Heart left ventricle (tissue), 16 donors: Measurements from ENCODE around the gene OCRL. TPM values are rescaled to one million over a fixed set of nuclear protein-coding genes. Genes with fewer than 3 reads are reported as not detected.

Source experiments
- ATAC-seq, 4 donors: fragments of 200-7000 bp; cut with Tn5 transposase; one replicate each; pipeline ENCODE4 v1.9.1; 2020 to 2022; ENCODE audit warnings: moderate library complexity in 4 of 4, mild to moderate bottlenecking in 3 of 4, moderate number of reproducible peaks in 1 of 4
- DNase-seq, 5 donors: peaks; one replicate each; pipeline ENCODE4 v3.0.0-alpha.2; 2020
- H3K27ac ChIP-seq, 12 donors: fragments of 200-600 bp; sonication (generic) in 4 of 12; one replicate each; pipeline versions ENCODE4 v1.5.0 to v1.8.0; 2016 to 2022; ENCODE audit warnings: mild to moderate bottlenecking in 2 of 12
- H3K27me3 ChIP-seq, 9 donors: fragments of 200-600 bp; sonication (generic) in 2 of 9; one replicate each; pipeline versions ENCODE4 v1.5.1 to v1.8.0; 2016 to 2022; ENCODE audit warnings: mild to moderate bottlenecking in 3 of 9
- H3K36me3 ChIP-seq, 9 donors: fragments of 200-600 bp; sonication (generic) in 2 of 9; one replicate each; pipeline versions ENCODE4 v1.5.0 to v1.8.0; 2018 to 2022; ENCODE audit warnings: mild to moderate bottlenecking in 2 of 9
- H3K4me1 ChIP-seq, 12 donors: fragments of 200-600 bp; sonication (generic) in 4 of 12; one replicate each; pipeline versions ENCODE4 v1.5.0 to v1.8.0; 2016 to 2022; ENCODE audit warnings: mild to moderate bottlenecking in 3 of 12
- H3K4me3 ChIP-seq, 12 donors: fragments of 200-600 bp; sonication (generic) in 4 of 12; one replicate each; pipeline versions ENCODE4 v1.5.0 to v1.8.0; 2017 to 2022; ENCODE audit warnings: mild to moderate bottlenecking in 9 of 12, moderate library complexity in 4 of 12
- H3K9me3 ChIP-seq, 12 donors: fragments of 200-600 bp; sonication (generic) in 4 of 12; one replicate each; pipeline versions ENCODE4 v1.5.0 to v1.8.0; 2016 to 2022; ENCODE audit warnings: mild to moderate bottlenecking in 1 of 12
- POLR2A ChIP-seq, 2 donors: fragments of 450-650 bp; IDR thresholded peaks; one replicate each; pipeline ENCODE4 v1.6.1; 2017; ENCODE audit warnings: antibody characterized with exemption in 2 of 2, mild to moderate bottlenecking in 2 of 2, moderate library complexity in 2 of 2
- WGBS, 4 donors: extraction: QIAGEN DNeasy Blood & Tissue Kit in 2 of 4; methylation state at CpG; one replicate each; pipeline versions ENCODE4 v1.1.5 to v1.1.7; 2013 to 2018; 5-methylcytosine and 5-hydroxymethylcytosine counted together
- intact Hi-C, 10 donors: fragments of 100-400 bp; cut with DNase I; formaldehyde crosslinking; loops; one replicate each; pipeline versions ENCODE4 v1.11.1 to v1.14.2; 2022
- polyA plus RNA-seq, 2 donors: library from polyadenylated mRNA; stranded (reverse); fragments of 200-250 nt; gene quantifications; one replicate each; pipeline ENCODE4 v1.2.3, GENCODE V29; 2013
- total RNA-seq, 9 donors: library from RNA; depleted of rRNA in 2 of 9; stranded (reverse); fragments of >200 nt in 2 of 9; fragmentation: NEBNext Ultra II Directional in 3 of 9; extraction: Animal tissue kit (Norgen Biotek cat#: 25700) in 3 of 9; gene quantifications; one replicate each; pipeline versions ENCODE4 v1.1.0 to v1.2.4, GENCODE V29; 2016 to 2023
- TF ChIP-seq, protein P1 (sequence below), 12 donors: fragments of 200-600 bp; sonication (generic) in 4 of 12; IDR thresholded peaks; one replicate each; pipeline versions ENCODE4 v1.5.0 to v1.8.0; 2018 to 2022; ENCODE audit warnings: antibody characterized with exemption in 12 of 12, mild to moderate bottlenecking in 5 of 12
- donor health status: ischemic (EF 13 %, LVEDD 7.1; RV severe dilation, severe dysfunction).
- donor health status: healthy with polysubstance abuse.
- donor health status: DM: no; HTN: yes; CAD: no.
- donor health status: DM: no; HTN: no; CAD: no.
- donor health status: ischemic (EF 25% LVEDD 6.9; RV normal size, moderate dysfunction).
- donor health status: ischemic (EF 25% LVEDD 5.7; RV mildly dilated, moderate dysfunction).
- donor health status: healthy.
- donor health status: DM: yes; HTN: yes; CAD: no.
- donor health status: ischemic (EF 35%, LVEDD 5.7; RV mildly dilated, moderate dysfunction).
- donor health status: nonischemic (EF 11% LVEDD 7.7; RV severe dilation, severe dysfunction).
- donor health status: DM: yes; HTN: yes; CAD: no.
- donor health status: PGD.
- donor health status: ischemic (EF 29% LVEDD 5.4; RV normal size, mild dysfunction).
- donor health status: nonischemic (EF 23%, LVEDD 6.1; RV moderate dilation, normal function).

OCRL gene
- total and polyA plus RNA-seq, 11 donors = 6.4 to 13.7 (median 10.2) TPM

GRCh38 chrX:129574214-129574613, 34.2 kb downstream of the OCRL start:
- H3K27ac ChIP-seq = no peak overlapping the region
- 72 to 87% (median 79%) methylated on average over 2 of the region's 2 CpGs for WGBS, 4 donors
- DNase-seq = no peak
- H3K9me3 ChIP-seq = no peaks in the 10 kb centered on the region
- intact Hi-C loops = no loop called here
- peaks cover 0 to 15% (median 0%) of the 10 kb centered on the region in 12 donors for H3K4me1 ChIP-seq
- H3K4me3 ChIP-seq = no peak overlapping the region
- H3K36me3 ChIP-seq = peaks cover 0 to 78% (median 23%) of the 10 kb centered on the region in 9 donors
- ATAC-seq = no peak
- peaks cover 0 to 2% (median 0%) of the 10 kb centered on the region in 9 donors for H3K27me3 ChIP-seq
- TF ChIP-seq, protein P1, sequence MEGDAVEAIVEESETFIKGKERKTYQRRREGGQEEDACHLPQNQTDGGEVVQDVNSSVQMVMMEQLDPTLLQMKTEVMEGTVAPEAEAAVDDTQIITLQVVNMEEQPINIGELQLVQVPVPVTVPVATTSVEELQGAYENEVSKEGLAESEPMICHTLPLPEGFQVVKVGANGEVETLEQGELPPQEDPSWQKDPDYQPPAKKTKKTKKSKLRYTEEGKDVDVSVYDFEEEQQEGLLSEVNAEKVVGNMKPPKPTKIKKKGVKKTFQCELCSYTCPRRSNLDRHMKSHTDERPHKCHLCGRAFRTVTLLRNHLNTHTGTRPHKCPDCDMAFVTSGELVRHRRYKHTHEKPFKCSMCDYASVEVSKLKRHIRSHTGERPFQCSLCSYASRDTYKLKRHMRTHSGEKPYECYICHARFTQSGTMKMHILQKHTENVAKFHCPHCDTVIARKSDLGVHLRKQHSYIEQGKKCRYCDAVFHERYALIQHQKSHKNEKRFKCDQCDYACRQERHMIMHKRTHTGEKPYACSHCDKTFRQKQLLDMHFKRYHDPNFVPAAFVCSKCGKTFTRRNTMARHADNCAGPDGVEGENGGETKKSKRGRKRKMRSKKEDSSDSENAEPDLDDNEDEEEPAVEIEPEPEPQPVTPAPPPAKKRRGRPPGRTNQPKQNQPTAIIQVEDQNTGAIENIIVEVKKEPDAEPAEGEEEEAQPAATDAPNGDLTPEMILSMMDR (IDR thresholded peaks at IDR 0.05) = no peak
- TF ChIP-seq POLR2A (IDR thresholded peaks at IDR 0.05) = no peak

DNA sequence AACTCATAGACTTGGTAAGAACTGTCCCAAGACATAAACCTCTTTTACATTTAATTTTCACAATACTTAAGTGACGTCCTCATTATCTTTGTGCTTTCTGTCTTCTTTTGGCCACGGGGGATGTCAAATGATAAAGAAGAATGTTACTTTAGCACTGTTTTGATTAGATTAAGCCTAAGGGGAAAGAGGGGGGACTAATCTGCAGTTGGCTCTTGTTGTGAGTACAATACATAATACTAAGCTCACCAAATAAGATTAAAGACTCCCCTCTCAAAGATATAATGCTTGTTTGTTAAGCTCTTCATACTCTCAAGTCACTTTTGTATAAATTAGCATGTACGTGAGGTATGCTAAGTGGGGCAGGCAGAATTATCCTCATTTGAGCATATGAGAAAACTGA, 36.5 kb downstream of the OCRL start:
- no peaks in the 10 kb centered on the region for H3K9me3 ChIP-seq
- no peak overlapping the region for H3K27ac ChIP-seq
- 45 to 62% (median 59%) methylated on average over 3 of the region's 3 CpGs for WGBS, 4 donors
- ATAC-seq = no peak
- H3K4me3 ChIP-seq = no peak overlapping the region
- H3K4me1 ChIP-seq = peaks cover 0 to 15% (median 0%) of the 10 kb centered on the region in 12 donors
- H3K36me3 ChIP-seq = peaks cover 0 to 71% (median 20%) of the 10 kb centered on the region in 9 donors
- DNase-seq = no peak
- TF ChIP-seq POLR2A (IDR thresholded peaks at IDR 0.05) = no peak
- TF ChIP-seq, protein P1 (IDR thresholded peaks at IDR 0.05) = no peak
- H3K27me3 ChIP-seq = peaks cover 0 to 5% (median 0%) of the 10 kb centered on the region in 9 donors
- intact Hi-C loops = no loop called here

DNA sequence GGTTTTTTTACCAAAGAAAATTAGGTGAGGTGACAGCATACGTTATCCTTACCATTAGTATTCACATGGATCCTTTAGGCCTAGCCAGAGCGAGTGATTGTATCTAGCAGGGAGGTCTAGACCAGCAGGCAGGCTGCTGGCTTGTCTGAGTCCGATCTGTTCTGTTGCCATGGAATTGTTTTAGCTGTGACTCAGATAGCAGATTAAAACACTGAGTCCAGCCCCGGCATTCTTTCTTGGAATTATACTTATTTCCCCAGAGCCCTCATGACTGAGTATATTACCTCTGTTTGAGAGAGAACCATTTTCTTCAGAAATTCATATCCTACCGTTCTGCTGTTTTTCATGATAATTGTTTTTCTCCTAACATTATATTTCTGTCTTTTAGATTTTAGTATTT, 37.4 kb downstream of the OCRL start:
- TF ChIP-seq POLR2A (IDR thresholded peaks at IDR 0.05) = no peak
- TF ChIP-seq, protein P1 (IDR thresholded peaks at IDR 0.05) = no peak
- Histone ChIP-seq H3K27ac (no peak overlapping the region), H3K36me3 (peaks cover 0 to 68% (median 20%) of the 10 kb centered on the region in 9 donors), H3K4me3 (no peak overlapping the region), H3K9me3 (no peaks in the 10 kb centered on the region), H3K4me1 (peaks cover 0 to 11% (median 0%) of the 10 kb centered on the region in 12 donors), H3K27me3 (peaks cover 0 to 5% (median 0%) of the 10 kb centered on the region in 9 donors)
- no peak for DNase-seq
- peak in 3 of 4 donors; percentile 57 to 87 (median 76) for ATAC-seq
- WGBS, 4 donors = 65 to 77% (median 73%) methylated on average over 5 of the region's 5 CpGs
- intact Hi-C loops = no loop called here

- Histone ChIP-seq H3K4me3 (no peak overlapping the region), H3K4me1 (peaks cover 0 to 9% (median 0%) of the 10 kb centered on the region in 12 donors), H3K9me3 (no peaks in the 10 kb centered on the region), H3K27ac (no peak overlapping the region), H3K36me3 (peaks cover 0 to 66% (median 20%) of the 10 kb centered on the region in 9 donors), H3K27me3 (peaks cover 0 to 5% (median 0%) of the 10 kb centered on the region in 9 donors)
- no peak for ATAC-seq
- no peak for TF ChIP-seq POLR2A (IDR thresholded peaks at IDR 0.05)
- TF ChIP-seq, protein P1 (IDR thresholded peaks at IDR 0.05) = no peak
- DNase-seq = no peak
- intact Hi-C loops = no loop called here
- 72 to 97% (median 86%) methylated on average over 1 of the region's 1 CpG for WGBS, 4 donors
Measured at GRCh38 chrX:129577877-129578276, 37.8 kb downstream of the OCRL start.
